KBM-7 (cell line): ENCODE measurements around the gene TSPAN12.
"Not testable (repeated sequence)": the region's sequence is repeated elsewhere in the genome, so short reads cannot be mapped to it uniquely, and the experiment has no call there.

Experiments used
- DNase-seq: peaks from one replicate; pipeline ENCODE4 v3.0.0-alpha.2; 2015
- in situ Hi-C: fragments of 300-500 bp; cut with MboI; formaldehyde crosslinking; loops from 2 replicates; pipeline ENCODE4 v1.14.3; 2020; ENCODE audit warnings: low sequenced_read_pairs, low pct_unique_long_range_greater_than_20kb, mixed read lengths

Gene TSPAN12

DNA sequence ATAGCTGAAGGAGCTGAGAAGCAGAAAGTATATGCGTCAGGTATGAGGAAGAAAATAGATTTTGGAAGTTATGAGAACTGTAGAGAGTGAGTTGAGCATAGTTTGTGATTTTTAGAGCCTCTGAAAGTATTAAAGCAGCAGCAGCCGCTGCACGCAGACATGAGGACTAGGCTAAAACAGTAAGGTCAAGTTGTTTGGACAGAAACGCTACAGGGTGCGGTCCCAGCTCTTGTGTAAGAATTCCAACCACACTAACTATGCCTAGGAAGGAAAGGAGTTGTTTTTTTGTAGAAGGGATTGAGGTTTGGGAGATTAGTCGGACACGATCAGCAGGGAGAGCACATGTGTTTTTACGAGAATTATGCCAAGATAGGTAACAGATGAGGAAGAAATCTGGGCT, 78.9 kb downstream of the TSPAN12 start:
- in situ Hi-C loops: not testable (repeated sequence)

DNA sequence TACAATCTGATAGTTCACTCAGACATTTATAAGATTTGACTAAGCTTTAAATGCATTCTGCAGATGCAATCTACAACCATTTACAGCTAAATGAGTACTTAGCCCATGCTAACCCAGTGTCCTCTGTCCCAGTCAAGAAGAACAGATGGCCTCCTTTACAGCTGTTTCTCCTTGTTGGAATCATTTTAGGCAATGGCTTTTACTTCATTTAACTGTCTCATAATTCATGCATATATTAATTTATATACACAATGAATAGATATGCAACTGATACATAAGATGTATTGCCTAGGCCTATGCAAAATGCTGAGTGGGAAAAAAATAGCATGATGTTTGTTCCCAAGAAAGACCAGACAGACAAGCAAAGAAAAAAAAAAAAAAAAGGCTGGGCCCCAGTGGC, 82.2 kb downstream of the TSPAN12 start:
- in situ Hi-C loops: no loop called here
- no peak for DNase-seq

More for the DNA sequence above, 78.9 kb downstream of the TSPAN12 start:
- DNase-seq: not testable (repeated sequence)

DNA sequence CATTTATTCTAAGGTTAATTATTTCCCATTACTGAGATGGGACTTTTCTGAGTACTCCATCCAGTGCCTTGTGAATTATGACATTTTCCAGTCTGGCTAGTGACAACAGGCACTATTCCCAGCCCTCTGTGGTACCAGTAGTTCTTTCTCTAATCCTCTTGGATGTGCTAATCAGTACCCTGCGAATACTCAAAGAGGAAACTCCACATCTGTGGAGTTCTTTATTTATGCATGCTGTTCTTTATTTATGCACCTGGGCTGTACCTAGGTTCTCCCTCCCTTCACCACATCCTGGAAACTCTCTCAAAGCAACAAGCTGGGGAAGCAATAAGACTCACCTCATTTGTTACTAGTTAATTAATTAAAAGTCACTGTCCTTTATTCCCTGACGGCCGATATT, 83.5 kb downstream of the TSPAN12 start:
- in situ Hi-C loops: no loop called here
- no peak for DNase-seq

DNA sequence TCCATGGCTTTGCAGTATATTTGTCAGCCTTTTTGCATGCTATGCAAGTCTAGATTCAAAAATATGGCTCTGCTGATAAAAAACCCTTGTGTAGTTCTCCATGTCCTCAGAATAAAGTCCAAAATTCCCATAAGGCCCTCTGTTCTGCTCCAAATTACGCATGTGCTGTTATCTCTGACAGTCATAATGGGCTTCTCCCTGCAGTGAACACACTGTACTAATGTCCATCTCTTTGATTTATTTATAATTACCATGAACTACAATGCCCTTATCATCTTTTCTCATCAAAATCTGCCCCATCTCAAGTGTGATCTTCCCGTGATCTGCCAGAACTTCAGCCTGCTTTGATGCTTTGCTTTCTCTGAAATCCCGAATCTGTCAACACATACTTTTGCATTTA, 87.7 kb downstream of the TSPAN12 start:
- in situ Hi-C loops: no loop called here
- no peak for DNase-seq

DNA sequence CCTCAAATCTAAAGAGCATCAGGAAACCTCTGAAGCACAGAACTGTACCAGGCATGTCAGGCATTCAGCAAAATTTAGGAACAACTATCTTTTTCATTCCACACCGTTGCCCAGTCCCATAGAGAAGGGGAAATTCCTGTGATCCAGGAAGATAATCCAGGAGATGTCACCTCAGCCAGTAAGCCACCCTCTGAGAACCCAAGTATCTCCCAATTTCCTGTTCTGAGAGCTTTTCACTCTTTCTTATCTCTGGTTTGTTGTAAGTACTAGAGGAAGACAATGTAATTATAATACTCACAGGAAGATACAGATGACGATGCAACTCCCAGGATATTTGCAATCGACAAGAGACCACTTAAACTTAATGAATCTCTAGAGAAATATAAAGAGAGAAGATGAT, 97.1 kb downstream of the TSPAN12 start:
- DNase-seq: no peak
- in situ Hi-C loops: no loop called here

DNA sequence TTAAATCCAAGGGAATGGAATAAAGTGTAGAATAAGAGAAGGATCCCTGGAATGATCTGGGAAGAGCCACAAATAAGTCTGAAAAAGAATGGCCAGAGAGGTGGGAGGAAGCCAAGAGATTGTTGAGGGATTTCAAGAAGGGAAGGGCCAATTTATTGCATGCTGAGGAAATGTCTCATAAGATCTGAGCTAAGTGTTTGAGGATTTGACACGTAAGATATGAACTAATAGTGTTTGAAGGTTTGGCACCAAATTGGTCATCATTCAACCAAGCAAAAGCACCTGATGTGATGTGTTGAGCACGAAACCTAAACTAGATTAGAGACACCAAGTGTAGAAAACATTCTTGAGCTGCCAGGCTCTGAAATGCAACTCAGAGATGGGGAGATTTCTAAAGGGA, 97.9 kb downstream of the TSPAN12 start:
- no peak for DNase-seq
- in situ Hi-C loops: no loop called here

DNA sequence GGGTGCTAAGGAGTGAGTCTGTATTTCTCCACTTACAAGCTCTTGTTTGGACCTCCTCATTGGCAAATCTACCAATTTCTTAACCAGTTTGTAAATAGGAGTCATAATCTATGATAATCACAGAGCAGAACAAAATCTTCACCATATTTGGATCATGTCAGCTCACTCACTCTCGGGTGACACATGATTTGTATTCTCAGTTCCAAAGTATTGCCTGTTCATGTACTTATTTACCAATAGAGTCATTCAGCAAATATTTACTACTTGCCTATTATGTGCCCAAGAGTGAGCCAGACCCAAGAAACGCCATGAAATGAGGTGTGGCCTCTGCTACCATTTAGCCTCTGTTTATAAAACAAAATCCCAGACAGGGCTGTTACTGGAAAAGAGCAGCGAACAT, 114.8 kb downstream of the TSPAN12 start:
- no peak for DNase-seq
- in situ Hi-C loops: no loop called here

DNA sequence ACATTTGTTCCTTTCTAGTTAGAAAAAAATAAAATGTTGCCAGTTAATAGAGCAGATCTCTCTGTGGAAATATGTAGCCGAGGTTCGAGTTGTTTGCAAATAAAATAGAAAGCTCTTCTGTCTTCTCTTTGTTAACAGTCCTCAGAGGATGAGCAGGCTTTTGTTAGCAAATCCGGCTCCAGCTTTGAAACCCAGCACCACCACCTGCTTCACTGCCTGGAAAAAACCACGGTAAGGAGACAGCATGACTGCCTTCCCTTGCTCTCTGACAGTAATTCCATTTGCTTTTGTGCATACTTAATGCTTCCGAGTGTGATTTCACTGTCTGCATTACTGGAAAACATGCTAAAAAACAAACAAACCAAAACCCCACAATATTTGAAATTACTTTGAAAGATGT, 115.6 kb downstream of the TSPAN12 start:
- in situ Hi-C loops: no loop called here
- DNase-seq: no peak

DNA sequence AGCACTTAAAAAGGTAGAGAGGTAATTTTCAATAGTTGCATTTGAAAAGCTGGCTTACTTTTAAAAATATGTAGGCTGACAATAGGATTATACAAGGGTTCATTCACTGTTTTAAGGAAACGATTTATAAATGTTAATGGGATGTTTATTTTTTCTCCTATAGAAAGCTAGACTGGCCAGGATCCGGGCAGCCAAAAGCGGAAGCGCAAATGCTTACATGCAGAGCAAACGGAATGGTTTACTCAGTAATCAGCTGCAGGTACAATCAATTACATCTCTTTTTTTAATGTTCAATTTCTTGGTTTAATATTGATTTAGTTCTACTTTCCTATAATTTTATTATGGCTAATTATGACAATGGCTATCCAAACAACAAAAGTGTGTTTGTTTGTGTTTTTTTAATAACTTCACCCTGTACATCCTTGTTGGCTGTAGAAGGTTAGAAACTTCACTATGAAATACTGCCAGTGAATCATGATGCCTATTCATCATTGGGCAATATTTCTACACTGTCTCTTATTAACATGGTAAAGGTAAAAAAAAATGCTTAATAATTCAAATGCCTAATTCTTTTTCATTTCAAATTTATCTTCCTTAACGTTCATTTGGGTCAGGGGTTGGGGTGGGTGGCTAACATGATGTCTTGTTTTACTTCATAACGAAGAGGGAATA, 116.4 kb downstream of the TSPAN12 start:
- in situ Hi-C loops: no loop called here
- DNase-seq: no peak

DNA sequence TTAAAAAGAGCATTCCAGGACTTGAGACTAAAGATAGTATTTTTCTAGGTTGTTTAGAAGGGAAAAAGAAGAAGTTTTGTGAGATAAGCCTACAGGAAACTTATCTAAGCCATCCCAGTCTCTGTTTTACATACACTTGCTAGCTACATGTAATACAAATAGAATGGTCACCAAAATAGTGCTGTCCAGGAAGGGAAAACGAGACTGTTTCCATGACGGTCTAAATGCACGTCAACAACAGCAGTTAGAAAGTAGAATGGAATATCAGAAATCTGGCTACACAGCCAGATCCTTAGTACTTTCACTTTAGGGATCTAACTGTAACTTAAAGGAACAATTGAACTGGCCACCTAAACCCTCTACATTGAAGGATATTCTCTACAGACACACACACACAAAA, 117.6 kb downstream of the TSPAN12 start:
- in situ Hi-C loops: no loop called here
- no peak for DNase-seq

DNA sequence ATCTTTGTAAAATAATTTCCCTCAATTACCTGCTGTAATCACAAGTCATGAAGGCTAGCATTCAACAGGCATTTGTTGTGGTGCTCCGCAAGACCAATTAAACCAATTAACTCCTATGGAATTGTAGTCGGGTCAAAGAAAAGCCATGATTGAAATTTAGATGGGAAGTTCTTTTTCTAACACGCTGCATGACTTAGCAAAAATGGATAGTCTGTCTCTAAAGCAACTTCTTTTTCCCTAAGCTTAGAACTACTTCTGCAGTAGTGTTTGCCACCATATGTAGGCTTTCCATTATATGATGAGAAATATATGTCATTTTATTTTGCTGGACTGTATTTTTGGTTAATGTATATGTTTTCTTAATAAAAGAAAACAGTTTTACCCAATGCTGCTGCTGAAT, 119.1 kb downstream of the TSPAN12 start:
- no peak for DNase-seq
- in situ Hi-C loops: no loop called here
